ENCODE data around the gene FHIT. TPM values are rescaled to one million over a fixed set of nuclear protein-coding genes. Genes with fewer than 3 reads are reported as not detected.
"Not testable (repeated sequence)": the region's sequence is repeated elsewhere in the genome, so short reads cannot be mapped to it uniquely, and the experiment has no call there.

FHIT gene
- total RNA-seq, 1 experiment from 2014 or later = 20.1 TPM

- POLR2A ChIA-PET = no interaction called here
- CTCF ChIA-PET = no interaction called here
- H3K4me1 Mint-ChIP-seq (ENCODE audit: insufficient read depth, unreplicated experiment) = peaks cover 11% of the 10 kb centered on the region
- no peak for DNase-seq (ENCODE audit: unreplicated experiment)
- no peaks in the 10 kb centered on the region for H3K27me3 Mint-ChIP-seq (ENCODE audit: insufficient read depth, unreplicated experiment)
- H3K9me3 Mint-ChIP-seq (ENCODE audit: unreplicated experiment) = no peaks in the 10 kb centered on the region
- intact Hi-C loops (cut with micrococcal nuclease) = no loop called here
- no TSS peak for BruUV-seq (replicated peaks)
- TF ChIP-seq CTCF (IDR thresholded peaks at IDR 0.05; ENCODE audit: unreplicated experiment) = no peak
- H3K36me3 Mint-ChIP-seq (ENCODE audit: insufficient read depth, unreplicated experiment) = peaks cover 6% of the 10 kb centered on the region
- H3K27ac Mint-ChIP-seq (ENCODE audit: low read depth, unreplicated experiment) = no peak overlapping the region
- H3K4me3 Mint-ChIP-seq (ENCODE audit: unreplicated experiment) = no peak overlapping the region
Measured at GRCh38 chr3:59803268-59803667, 1448.0 kb downstream of the FHIT start.

DNA sequence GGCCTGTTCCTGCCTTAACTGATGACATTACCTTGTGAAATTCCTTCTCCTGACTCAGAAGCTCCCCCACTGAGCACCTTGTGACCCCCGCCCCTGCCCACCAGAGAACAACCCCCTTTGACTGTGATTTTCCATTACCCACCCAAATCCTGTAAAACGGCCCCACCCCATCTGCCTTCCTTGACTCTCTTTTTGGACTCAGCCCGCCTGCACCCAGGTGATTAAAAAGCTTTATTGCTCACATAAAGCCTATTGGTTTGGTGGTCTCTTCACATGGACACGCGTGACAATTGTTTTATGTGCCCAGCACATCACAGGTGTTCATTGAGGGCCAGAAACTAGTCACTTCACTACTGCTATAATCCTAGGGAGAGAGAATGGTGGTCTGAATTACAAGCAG is 1448.8 kb downstream of the FHIT start:
- POLR2A ChIA-PET; DNase-seq (ENCODE audit: unreplicated experiment); H3K9me3 Mint-ChIP-seq (ENCODE audit: unreplicated experiment); H3K27me3 Mint-ChIP-seq (ENCODE audit: insufficient read depth, unreplicated experiment); BruUV-seq (replicated peaks); H3K36me3 Mint-ChIP-seq (ENCODE audit: insufficient read depth, unreplicated experiment); intact Hi-C loops (cut with micrococcal nuclease); H3K27ac Mint-ChIP-seq (ENCODE audit: low read depth, unreplicated experiment); H3K4me3 Mint-ChIP-seq (ENCODE audit: unreplicated experiment): not testable (repeated sequence)
- H3K4me1 Mint-ChIP-seq (ENCODE audit: insufficient read depth, unreplicated experiment) = peaks cover 11% of the 10 kb centered on the region
- CTCF ChIA-PET = interaction anchor here (0.7 kb wide), 1 partner anchor 13 kb away, joined by 3 read pairs; no protein-coding TSS in a partner anchor

- DNase-seq (ENCODE audit: unreplicated experiment) = no peak
- H3K36me3 Mint-ChIP-seq (ENCODE audit: insufficient read depth, unreplicated experiment) = peaks cover 6% of the 10 kb centered on the region
- intact Hi-C loops (cut with micrococcal nuclease) = no loop called here
- CTCF ChIA-PET = interaction anchor here (5.8 kb wide), 1 partner anchor 8 kb away, joined by 34 read pairs; no protein-coding TSS in a partner anchor
- H3K4me3 Mint-ChIP-seq (ENCODE audit: unreplicated experiment) = no peak overlapping the region
- TF ChIP-seq CTCF (IDR thresholded peaks at IDR 0.05; ENCODE audit: unreplicated experiment) = no peak
- no TSS peak for BruUV-seq (replicated peaks)
- H3K27me3 Mint-ChIP-seq (ENCODE audit: insufficient read depth, unreplicated experiment) = no peaks in the 10 kb centered on the region
- peaks cover 11% of the 10 kb centered on the region for H3K4me1 Mint-ChIP-seq (ENCODE audit: insufficient read depth, unreplicated experiment)
- POLR2A ChIA-PET = no interaction called here
- no peak overlapping the region for H3K27ac Mint-ChIP-seq (ENCODE audit: low read depth, unreplicated experiment)
- no peaks in the 10 kb centered on the region for H3K9me3 Mint-ChIP-seq (ENCODE audit: unreplicated experiment)
Measured at GRCh38 chr3:59802045-59802444, 1449.2 kb downstream of the FHIT start.

DNA sequence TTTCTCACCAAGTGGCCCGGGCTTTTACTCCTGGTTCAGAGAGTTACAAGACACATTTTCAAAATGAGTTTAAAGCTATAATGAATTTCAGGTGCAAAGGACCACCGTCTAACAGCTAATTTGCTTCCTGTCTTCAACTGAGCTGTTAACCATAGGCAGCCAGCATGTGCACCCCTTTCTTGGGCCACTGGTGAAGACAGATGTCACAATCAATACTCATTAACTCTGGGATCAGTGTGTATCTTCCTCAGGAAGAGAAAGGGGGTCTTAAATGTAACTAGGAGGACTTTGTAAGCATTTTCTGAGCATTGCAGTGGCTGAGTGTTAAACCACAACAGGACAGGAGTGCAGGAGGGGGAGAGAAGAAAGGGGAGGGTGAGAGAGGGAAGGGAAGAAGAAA is 1450.8 kb downstream of the FHIT start:
- CTCF ChIA-PET = interaction anchor here (0.7 to 5.8 kb wide), 3 partner anchors 10 to 225 kb away, joined by 4 to 34 read pairs (median 8); no protein-coding TSS in a partner anchor
- DNase-seq (ENCODE audit: unreplicated experiment) = no peak
- no peak for TF ChIP-seq CTCF (IDR thresholded peaks at IDR 0.05; ENCODE audit: unreplicated experiment)
- Mint-ChIP-seq H3K27me3 (ENCODE audit: insufficient read depth, unreplicated experiment) (no peaks in the 10 kb centered on the region), H3K4me1 (ENCODE audit: insufficient read depth, unreplicated experiment) (peaks cover 11% of the 10 kb centered on the region), H3K9me3 (ENCODE audit: unreplicated experiment) (no peaks in the 10 kb centered on the region), H3K27ac (ENCODE audit: low read depth, unreplicated experiment) (no peak overlapping the region), H3K4me3 (ENCODE audit: unreplicated experiment) (no peak overlapping the region), H3K36me3 (ENCODE audit: insufficient read depth, unreplicated experiment) (peaks cover 6% of the 10 kb centered on the region)
- intact Hi-C loops (cut with micrococcal nuclease) = no loop called here
- BruUV-seq (replicated peaks) = no TSS peak
- POLR2A ChIA-PET = no interaction called here

Measured in MCF 10A (cell line).